ENCODE results near the gene GOLGA8B.
"Not testable (repeated sequence)": the region's sequence is repeated elsewhere in the genome, so short reads cannot be mapped to it uniquely, and the experiment has no call there.

The GOLGA8B gene

DNA sequence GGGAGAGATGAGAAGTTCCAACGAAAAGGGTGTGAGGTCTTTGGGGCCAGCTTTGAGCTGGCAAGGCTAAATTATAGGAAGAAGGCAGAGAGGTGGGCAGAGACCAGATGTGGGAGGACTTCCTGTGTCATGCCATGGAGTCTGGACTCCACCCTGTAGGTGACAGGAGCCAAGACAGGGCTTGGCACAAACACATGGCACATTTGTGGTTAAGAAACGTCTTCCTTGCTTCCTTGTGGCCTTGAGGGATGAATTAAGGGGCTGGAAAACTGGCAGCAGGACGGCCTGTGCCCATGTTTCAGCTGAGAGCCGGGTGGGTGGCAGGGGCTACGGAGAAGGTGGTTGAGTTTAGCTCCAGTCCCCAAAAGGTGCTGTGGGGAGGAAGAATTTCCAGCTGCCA, 18.7 kb downstream of the GOLGA8B start:
- DNase-seq (ENCODE audit: low read depth) = not testable (repeated sequence)

DNA sequence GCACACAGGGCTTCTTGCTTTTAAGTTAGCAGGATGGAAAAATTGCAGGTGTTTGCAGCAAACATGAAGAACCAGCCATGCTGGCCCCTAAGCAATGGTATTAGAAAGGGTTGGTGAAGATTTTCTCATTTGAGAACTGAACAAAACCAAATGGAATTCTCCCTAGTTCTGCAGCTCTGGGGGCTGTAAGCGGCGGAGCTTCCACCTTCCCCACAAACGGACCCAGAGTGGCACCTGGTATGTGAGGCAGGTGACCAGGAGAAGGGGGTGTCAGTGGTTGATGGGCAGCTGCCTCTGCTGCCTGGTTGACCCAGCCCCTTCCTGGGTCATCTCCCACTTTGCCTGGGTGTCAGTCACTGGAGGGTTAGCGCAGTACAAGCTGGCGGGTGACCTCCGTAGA, 22.6 kb downstream of the GOLGA8B start:
- DNase-seq (ENCODE audit: low read depth) = not testable (repeated sequence)

DNA sequence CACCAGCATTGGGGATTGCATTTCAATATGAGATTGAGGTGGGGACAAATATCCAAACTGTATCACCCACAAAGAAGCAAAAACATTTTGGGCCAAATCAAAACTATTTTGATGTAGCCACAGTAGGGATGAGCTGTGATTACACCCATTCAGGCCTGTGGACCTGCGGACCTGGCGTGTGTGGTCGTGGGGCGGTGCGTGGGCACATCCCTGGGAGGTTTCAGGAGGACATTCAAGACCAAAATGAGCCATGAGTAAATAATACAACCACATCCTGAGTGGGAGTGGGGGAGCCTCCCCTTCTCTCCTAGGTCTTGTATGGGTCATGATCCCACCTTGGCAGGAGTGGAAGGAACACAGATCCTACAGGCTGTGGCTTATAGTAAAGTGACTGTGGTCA, 23.7 kb downstream of the GOLGA8B start:
- DNase-seq (ENCODE audit: low read depth) = not testable (repeated sequence)

DNA sequence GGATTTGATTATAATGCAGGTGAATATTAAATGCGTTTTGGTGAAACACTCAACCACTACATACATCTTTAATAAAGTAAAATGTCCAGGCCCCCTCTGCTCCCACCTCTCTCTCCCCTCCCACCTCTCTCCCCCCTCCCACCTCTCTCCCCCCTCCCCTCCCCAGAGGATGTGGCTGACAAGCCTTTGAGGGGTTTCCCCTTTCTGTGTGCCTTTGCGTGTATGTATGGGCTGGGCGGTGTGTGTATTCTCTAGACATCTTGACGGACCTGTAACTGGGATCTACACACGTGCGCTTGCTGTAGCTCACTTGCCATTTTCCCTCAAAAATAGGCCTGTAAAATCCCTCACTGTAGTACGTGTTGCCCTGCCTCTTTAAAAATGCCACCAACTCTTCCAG, 28.3 kb downstream of the GOLGA8B start:
- DNase-seq (ENCODE audit: low read depth) = not testable (repeated sequence)

DNA sequence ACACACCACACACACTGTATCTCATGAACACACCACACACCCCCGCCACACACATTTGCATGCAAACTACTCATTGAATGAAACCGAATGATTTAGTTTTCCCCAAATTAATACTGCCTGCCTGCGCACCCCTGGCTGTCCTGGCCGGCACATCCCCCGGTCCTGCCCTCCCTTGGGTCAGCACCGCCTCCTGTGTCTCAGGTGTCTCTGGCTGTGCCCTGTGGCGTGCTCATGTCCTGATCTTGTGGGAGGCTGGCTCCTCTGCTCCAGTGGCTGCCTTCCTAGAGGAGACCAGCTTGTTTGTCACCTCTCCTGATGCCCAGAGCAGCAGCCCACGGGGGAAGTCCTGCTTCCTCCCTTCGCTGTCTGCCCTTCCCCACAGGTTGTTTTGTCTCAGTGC, 28.7 kb downstream of the GOLGA8B start:
- not testable (repeated sequence) for DNase-seq (ENCODE audit: low read depth)

DNA sequence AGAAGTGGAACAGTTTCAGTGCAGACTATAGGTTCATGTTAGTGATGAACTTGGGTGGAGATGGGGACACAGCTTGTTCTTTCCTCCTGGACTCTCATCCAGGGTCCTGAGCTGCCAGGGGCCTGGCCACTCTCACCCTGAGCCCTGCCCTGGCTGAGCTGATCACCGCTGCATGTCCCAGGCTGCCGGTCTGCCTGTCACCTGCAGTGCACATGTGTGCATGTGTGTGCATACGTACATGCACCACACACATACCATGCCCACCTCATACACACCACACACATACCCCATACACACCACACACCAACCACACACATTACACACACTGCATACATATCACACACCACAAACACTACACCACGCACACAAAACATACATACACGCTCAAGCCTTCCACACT, 29.3 kb downstream of the GOLGA8B start:
- DNase-seq (ENCODE audit: low read depth) = not testable (repeated sequence)

DNA sequence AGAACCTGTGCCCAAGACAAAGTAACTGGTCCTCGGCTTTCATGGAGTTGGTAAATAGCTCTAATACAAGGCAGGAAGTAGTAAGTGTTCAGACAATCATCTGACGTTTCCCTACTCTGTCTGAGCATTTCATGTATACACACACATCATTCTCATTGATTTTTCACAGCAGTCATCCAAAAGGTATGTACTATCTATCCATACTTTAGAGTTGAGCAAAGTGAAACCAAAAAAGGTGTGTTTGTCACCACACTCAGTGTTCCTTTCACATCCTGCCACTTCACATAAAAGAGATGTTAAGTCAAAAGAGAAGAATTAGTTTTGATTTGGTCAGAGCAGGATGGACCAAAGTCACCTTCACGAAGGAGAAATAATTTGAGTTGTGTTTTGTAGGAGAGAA, 33.3 kb downstream of the GOLGA8B start:
- DNase-seq (ENCODE audit: low read depth) = not testable (repeated sequence)

DNA sequence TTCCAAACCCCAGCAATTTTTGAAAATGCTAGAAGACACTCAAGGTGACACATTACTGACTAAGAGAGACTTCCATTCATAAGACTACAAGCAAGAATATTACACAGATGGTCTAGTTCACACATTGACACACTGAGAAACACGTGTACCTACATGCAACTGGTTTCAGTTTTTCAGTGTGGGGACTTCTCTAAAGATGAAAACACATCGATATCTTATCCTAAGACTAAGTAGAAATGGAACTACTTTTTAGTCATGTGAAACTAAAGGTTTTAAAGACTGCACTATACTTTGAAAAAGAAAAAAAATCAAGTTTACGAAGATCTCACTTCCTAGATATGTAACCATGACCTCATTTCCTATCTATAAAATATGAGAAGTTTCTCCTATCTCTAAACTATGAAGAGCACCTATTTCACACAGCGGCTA, 34.1 kb downstream of the GOLGA8B start:
- DNase-seq (ENCODE audit: low read depth) = not testable (repeated sequence)

DNA sequence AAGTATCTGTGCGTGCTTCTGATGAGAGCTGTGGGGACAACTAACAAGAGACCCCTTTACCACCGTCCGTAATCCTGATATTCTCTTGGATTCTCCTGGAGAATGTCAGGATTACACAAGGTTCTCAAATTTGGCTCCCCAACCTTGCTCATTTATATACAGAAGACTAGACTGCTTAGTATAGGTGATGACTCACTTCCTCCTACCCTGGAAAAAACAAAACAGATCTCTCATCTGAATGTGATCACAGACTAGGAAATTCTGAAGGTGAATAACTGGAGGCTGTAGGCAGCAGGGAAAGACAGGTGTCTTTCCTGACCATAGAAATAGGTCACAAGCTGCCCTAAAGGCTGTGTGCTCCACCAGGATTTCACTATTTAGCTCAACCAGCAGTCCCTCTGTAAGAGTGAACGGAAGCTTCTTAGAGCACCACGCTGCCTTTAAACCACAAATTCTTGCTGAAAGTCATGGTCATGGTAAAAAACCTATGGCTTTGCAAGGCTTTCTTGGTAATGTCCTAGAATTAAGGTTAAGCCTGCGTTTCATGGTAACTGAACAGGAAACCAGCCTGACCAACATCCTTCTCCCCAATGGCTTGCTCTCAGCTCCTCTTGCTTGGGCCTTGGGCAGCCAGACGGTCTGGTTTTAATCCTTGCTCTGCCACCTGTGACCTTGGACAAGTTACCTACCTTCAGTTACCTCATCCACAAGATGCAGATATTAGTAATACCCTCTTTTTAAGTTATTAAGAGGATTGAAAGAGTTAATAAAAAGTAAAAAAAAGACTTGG, 39.4 kb downstream of the GOLGA8B start:
- DNase-seq (ENCODE audit: low read depth) = not testable (repeated sequence)

DNA sequence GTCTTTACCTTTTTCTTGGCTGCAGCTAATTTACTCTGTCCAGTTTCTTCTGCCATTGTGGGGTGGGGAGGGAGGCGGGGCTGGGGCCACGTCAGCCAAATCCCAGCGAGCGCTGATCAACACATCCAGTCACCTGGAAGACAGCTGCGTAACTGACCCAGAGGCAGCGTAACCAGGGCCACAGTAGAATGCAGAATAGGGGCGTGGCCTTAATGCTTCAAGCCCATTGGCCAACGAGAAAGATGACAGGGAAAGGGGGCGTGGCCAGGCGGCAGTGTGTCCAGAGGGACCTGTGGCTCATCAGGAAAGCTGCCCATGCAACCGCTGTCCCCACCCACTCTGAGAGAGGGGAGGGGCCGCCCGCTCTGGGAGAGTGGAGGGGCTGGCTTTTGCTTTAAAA, 47.6 kb downstream of the GOLGA8B start:
- not testable (repeated sequence) for DNase-seq (ENCODE audit: low read depth)

All from non-pigmented ciliary epithelial cell (primary cell).